Body of pancreas (tissue), 4 donors: ENCODE data around the gene NUP98.

Source experiments
- POLR2A ChIP-seq, 3 donors: fragments of 450-650 bp; IDR thresholded peaks; one replicate each; pipeline ENCODE4 v1.6.1; 2016; ENCODE audit warnings: antibody characterized with exemption in 3 of 3, mild to moderate bottlenecking in 2 of 3
- TF ChIP-seq, protein P1 (sequence below), 7 experiments: fragments of 450-650 bp in 4 of 7; fragments of 200-600 bp in 3 of 7; sonication (generic) in 3 of 7; IDR thresholded peaks; one replicate each; pipeline ENCODE4 v1.5.1; 2016 to 2019; ENCODE audit warnings: antibody characterized with exemption in 7 of 7

DNA sequence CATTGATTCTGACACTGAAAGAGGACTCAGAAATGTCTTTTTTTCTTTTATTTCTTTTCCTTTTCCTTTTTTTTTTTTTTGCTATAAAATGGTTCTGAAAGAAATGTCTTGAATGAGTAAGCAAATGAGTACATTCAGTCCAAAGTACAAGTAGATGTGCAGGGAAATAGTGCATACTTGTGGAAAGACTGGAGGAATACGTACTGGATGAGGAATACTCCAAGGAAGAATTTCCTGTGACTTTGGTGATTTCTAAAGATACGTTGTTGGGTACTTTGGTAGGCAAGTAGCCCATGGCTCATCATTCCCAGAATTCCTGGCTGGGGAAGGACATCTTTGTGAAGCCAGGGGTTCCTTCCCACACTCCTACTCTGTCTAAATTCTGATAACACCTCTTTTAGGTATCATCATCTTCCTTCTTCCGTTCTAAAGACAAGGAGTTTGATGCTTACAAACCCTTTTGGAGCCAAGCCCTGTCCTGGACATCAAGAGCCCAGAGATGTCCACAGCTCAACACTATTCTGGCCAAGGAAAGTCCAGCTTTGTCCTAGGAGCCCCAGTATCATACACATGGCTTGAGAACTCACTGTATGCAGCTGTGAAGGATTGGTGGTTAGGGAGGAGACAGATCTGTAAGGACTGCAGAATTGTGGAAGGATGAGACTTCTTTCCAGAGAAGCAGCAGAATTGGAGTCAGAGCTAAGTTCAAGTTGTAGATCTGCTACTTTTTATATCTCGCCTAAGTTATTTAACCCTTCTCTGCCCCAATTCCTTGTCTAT, 4.8 kb upstream of the NUP98 start:
- TF ChIP-seq, protein P1, sequence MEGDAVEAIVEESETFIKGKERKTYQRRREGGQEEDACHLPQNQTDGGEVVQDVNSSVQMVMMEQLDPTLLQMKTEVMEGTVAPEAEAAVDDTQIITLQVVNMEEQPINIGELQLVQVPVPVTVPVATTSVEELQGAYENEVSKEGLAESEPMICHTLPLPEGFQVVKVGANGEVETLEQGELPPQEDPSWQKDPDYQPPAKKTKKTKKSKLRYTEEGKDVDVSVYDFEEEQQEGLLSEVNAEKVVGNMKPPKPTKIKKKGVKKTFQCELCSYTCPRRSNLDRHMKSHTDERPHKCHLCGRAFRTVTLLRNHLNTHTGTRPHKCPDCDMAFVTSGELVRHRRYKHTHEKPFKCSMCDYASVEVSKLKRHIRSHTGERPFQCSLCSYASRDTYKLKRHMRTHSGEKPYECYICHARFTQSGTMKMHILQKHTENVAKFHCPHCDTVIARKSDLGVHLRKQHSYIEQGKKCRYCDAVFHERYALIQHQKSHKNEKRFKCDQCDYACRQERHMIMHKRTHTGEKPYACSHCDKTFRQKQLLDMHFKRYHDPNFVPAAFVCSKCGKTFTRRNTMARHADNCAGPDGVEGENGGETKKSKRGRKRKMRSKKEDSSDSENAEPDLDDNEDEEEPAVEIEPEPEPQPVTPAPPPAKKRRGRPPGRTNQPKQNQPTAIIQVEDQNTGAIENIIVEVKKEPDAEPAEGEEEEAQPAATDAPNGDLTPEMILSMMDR (IDR thresholded peaks at IDR 0.05), result no peak
- no peak for TF ChIP-seq POLR2A (IDR thresholded peaks at IDR 0.05)
